HCT116 (cell line): Measurements from ENCODE around the gene HSF4. TPM values are rescaled to one million over a fixed set of nuclear protein-coding genes. Genes with fewer than 3 reads are reported as not detected.

Experiments
- EGR1 ChIP-seq: IDR thresholded peaks from 2 replicates; pipeline ENCODE4 v1.6.1; 2012; ENCODE audit warnings: low read depth
- ELF1 ChIP-seq: IDR thresholded peaks from 2 replicates; pipeline ENCODE4 v1.6.1; 2012; ENCODE audit warnings: low read depth, borderline replicate concordance
- EZH2 ChIP-seq: fragments of 200-600 bp; sonication (generic); IDR thresholded peaks from 2 replicates; pipeline ENCODE4 v1.6.1; 2017; ENCODE audit warnings: antibody characterized with exemption, mixed run types
- FOSL1 ChIP-seq: IDR thresholded peaks from 2 replicates; pipeline ENCODE4 v1.6.1; 2012; ENCODE audit warnings: low read depth
- RAD21 ChIP-seq: IDR thresholded peaks from 2 replicates; pipeline ENCODE4 v1.6.1; 2012; ENCODE audit warnings: low read depth, mild to moderate bottlenecking
- SIN3A ChIP-seq: IDR thresholded peaks from 2 replicates; pipeline ENCODE4 v1.6.1; 2012; ENCODE audit warnings: low read depth
- SP1 ChIP-seq: IDR thresholded peaks from 2 replicates; pipeline ENCODE4 v1.6.1; 2012; ENCODE audit warnings: low read depth
- ZBTB33 ChIP-seq: IDR thresholded peaks from 2 replicates; pipeline ENCODE4 v1.6.1; 2011; ENCODE audit warnings: mild to moderate bottlenecking, low read length, moderate library complexity; ENCODE audit not compliant: insufficient replicate concordance; ENCODE audit errors: extremely low read depth
- ZFX ChIP-seq: fragments of 450-650 bp; IDR thresholded peaks from 2 replicates; pipeline ENCODE4 v1.6.1; 2017
- total RNA-seq: library from RNA; stranded (reverse); gene quantifications from one replicate; pipeline ENCODE4 v1.2.1, GENCODE V29; 2021; ENCODE audit not compliant: unreplicated experiment
- TF ChIP-seq, protein P1 (sequence below), 3 experiments: fragments of 200-600 bp in 1 of 3; sonication (generic) in 1 of 3; IDR thresholded peaks in 2 of 3; conservative IDR thresholded peaks in 1 of 3; 2 replicates each; pipeline ENCODE4 v1.5.1; 2012 to 2017; ENCODE audit warnings: low read depth in 2 of 3, low read length in 2 of 3, antibody characterized with exemption in 1 of 3, borderline replicate concordance in 1 of 3, control low read depth in 1 of 3, mild to moderate bottlenecking in 1 of 3, mixed read lengths in 1 of 3, mixed run types in 1 of 3, moderate library complexity in 1 of 3; ENCODE audit not compliant: insufficient read depth in 1 of 3
- TF ChIP-seq, protein P2 (sequence below): IDR thresholded peaks from 2 replicates; pipeline ENCODE4 v1.6.1; 2012

Gene HSF4
- total RNA-seq, 1 experiment from 2014 or later = 46.6 TPM

GRCh38 chr16:67208154-67208896 is 43.8 kb downstream of the HSF4 start (continued):
- TF ChIP-seq, protein P1, sequence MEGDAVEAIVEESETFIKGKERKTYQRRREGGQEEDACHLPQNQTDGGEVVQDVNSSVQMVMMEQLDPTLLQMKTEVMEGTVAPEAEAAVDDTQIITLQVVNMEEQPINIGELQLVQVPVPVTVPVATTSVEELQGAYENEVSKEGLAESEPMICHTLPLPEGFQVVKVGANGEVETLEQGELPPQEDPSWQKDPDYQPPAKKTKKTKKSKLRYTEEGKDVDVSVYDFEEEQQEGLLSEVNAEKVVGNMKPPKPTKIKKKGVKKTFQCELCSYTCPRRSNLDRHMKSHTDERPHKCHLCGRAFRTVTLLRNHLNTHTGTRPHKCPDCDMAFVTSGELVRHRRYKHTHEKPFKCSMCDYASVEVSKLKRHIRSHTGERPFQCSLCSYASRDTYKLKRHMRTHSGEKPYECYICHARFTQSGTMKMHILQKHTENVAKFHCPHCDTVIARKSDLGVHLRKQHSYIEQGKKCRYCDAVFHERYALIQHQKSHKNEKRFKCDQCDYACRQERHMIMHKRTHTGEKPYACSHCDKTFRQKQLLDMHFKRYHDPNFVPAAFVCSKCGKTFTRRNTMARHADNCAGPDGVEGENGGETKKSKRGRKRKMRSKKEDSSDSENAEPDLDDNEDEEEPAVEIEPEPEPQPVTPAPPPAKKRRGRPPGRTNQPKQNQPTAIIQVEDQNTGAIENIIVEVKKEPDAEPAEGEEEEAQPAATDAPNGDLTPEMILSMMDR (IDR thresholded peaks at IDR 0.05 in 2 of 3, conservative IDR thresholded peaks at IDR 0.05 in 1 of 3; ENCODE audit: borderline replicate concordance in 1 of 3, insufficient read depth in 1 of 3, low read depth in 2 of 3, low read length in 2 of 3) = no peak
- TF ChIP-seq EZH2 (no peak), ZBTB33 (no peak), RAD21 (no peak), SP1 (no peak), EGR1 (no peak), ELF1 (no peak), ZFX (no peak), FOSL1 (no peak), SIN3A (no peak)
- TF ChIP-seq, protein P2, sequence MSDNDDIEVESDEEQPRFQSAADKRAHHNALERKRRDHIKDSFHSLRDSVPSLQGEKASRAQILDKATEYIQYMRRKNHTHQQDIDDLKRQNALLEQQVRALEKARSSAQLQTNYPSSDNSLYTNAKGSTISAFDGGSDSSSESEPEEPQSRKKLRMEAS = no peak
